Measurements from ENCODE around the gene COL15A1.

Gene COL15A1

DNA sequence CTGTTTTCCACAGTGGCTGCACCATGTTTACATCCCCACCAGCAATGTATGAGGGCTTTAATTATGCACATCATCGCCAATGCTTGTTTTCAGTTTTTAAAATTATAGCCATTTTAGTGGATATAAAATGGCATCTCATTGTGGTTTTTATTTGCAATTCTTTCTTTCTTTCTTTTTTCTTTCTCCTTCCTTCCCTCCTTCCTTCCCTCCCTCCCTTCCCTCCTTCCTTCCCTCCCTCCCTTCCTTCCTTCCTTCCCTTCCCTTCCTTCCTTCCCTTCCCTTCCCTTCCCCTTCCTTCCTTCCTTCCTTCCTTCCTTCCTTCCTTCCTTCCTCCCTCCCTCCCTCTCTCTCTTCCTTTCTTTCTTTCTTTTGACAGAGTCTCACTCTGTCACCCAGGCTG lies 6.6 kb downstream of the COL15A1 start:
- no peak for DNase-seq

DNA sequence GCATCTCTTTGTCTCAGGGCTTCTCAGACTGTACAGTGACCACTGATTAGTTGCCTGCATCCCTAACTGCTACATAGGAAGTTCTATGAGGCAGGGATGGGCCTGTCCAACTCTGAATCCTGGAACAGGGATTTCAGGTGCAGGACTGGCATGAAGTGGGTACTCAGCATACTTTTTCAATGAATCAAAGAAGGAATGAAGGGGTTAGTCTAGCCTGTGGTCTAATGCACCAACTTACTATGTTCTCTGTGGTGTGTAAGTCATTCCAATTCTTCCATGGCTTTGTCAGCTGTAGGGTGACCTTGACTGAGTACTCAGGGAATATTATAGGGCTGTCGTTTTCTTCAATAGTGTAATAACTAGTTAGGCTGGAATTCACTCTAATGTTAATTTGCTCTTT lies 8.3 kb downstream of the COL15A1 start:
- DNase-seq, result no peak

DNA sequence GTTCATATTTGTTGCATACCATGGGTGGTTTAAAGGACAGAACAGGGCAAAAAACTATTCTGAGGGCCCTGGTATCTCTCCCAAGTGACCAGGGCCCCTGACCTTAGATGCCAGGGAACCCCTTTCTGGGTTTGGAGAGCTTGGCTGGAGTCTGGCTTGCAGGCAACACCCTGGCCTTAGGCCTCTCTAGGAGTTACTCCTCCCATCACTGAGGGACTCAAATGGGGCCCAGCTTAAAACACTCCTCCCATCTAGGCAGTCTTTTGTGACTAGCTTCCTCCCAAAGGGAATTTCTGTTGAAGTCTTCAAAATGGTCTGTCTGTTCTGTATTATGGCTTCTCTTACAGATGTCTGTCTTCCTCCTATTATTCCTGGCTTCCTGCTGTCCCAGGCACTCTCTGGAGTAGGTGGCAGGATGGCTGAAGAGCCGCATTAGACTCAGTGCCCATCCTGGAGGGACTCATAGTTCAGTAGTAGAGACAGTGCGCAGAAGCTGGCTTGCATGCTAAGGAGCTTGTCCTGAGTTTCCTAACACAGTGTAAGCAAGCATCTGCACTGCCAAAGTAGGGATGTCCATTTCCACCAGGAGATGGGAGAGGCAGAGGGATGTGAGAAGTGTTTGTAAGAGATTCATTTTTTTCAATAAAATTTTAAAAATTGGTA lies 10.0 kb downstream of the COL15A1 start:
- DNase-seq, result no peak

DNA sequence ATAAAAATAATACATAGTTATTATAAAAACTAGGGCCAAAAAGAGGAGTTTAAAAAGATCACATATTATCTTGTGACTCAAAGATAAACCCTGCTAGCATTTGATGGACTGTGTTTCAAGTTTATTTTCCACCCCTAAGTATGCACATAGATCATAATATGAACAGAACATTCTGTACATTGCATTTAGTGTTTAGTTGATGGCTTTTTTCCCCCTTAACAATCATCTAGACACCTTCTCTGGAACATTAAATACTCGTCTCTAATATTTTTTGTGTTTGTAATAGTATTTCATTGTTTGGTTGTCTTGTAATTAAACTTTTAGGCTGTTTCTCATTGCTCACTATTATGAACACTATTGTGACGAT lies 10.5 kb downstream of the COL15A1 start:
- DNase-seq, result no peak

DNA sequence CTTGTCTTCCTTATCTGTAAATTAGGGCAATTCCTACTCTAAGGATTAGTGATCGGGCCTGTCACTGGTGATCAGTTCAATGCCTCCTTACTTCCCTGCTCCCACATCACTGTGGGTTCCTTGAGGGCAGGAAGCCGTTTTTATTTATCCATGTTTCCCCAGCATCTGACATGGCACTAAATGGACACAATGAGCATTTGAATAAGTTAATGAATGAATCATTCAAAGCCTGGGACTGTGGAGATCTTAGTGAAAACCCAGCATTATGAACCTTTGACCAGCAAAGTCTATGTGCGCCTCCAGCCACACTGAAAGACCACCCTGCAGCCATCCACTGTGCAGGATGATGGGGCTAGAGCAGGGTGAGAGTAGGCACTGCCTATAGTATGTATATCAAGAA lies 11.6 kb downstream of the COL15A1 start:
- DNase-seq, result no peak

DNA sequence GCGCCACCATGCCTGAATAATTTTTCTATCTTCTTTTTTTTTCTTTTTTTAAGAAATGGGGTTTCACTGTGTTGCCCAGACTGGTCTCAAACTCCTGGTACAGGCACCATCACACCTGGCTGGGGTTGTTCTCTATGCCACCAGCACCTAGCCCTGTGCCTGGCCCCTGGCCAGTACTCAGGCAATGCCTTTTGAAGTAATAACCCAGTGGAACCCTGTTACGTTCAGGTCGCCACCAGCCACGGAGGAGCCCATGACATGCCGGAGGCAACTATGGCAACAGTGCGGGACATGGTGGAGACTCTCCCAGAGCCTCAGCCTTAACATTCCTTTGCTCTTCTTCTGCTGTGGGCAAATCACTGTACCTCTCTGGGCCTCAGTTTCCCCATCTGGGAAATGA lies 14.1 kb downstream of the COL15A1 start:
- DNase-seq, result no peak

DNA sequence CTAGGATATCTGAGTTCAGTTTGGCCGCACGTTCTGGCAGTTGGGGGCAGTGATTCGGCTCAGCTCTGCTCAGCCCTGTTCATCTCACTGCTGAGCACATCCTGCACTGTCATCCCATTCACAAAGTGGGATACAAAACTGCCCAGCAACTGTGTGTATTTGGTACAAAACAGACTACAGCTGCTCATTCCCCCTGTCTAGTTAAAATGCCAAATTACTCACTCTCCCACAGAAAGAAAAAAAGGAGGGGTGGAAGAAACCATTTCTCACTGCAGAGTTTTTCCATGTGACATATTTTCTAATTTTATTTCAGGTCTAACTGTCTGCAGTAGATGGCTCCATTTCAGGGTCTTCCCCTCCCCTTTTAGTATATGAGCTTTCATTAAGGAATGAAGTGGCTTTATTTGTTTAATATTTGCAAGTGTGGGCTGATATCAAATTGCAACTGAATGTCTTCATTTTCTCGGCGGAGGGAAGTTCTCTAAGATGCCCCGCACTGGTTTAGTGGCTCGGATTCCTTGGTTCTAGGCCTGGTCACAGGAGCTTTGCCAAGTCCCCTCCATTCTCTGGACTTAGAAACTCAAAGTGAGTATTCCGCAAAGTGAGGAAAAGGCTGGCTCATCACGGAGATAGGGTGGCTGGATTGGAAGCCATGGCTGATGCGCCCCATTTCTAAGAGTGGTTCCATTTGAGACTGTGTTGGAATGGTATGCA lies 14.7 kb downstream of the COL15A1 start:
- DNase-seq, result no peak

DNA sequence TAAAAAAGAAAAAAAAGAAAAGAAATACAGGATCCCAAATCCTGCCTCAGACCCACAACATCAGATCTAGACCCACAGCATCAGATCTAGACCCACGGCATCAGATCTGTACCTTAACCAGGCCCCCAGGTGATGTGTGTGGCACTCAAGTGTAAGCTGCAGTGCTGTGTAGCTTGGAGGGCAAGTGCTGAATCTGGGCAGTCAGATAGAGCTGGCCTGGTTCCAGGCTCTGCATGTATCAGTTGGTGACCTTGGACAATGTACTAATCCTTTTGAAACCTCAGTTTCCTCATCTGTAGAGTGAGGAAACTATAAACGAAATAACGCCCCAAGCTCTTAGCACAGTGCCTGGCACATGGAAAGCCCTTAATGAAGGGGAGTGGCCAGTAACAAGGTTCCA lies 16.7 kb downstream of the COL15A1 start:
- no peak for DNase-seq

DNA sequence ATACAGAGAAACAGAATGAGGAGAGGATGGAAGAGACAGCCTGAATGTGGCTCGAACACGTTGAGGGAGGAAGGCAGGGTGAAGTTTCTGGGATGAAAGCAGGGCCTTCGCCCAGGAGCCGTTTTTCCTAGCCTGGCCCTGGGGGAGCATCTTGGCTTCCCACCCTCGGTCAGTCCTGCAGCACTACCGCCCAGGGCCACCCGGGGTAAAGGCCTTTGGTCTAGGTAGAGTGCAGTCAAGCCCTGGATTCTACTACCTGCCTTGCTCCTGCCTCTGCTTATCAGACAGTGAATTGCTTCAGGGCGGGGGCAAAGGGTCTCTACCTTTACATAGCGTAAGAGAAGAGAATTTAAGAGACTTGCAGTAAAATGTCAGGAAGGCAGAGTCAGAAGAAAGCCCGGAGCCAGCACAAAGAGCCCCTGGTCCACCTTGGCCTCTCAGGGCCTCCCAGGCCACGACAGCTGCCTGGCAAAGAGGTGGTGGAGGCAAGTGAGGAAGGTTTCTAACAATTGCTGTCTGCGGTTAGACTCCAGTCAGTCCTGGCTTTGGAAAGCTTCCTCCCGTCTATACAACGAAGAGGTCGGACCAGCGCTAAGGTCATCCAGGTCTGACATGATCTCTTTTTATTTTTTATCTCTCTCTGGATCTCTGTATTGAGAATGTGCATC lies 17.9 kb downstream of the COL15A1 start:
- no peak for DNase-seq

DNA sequence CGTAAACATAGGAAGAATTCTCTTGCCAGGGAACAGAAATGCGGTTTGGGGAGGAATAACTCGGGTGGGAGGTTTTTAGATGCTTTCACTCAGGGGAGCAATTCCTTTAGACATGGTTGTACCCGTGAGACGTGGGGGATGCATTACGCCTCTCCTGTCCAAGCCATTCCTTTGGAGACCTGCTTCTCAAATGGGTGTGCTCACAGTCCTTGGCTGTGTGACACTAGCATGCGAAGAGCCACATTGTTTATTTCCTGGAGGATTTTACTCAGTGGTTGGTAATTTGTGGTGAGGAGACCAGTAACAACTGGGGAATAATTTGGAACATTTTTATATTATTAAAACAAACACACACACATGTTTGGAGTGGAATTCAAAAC lies 18.5 kb downstream of the COL15A1 start:
- no peak for DNase-seq

DNA sequence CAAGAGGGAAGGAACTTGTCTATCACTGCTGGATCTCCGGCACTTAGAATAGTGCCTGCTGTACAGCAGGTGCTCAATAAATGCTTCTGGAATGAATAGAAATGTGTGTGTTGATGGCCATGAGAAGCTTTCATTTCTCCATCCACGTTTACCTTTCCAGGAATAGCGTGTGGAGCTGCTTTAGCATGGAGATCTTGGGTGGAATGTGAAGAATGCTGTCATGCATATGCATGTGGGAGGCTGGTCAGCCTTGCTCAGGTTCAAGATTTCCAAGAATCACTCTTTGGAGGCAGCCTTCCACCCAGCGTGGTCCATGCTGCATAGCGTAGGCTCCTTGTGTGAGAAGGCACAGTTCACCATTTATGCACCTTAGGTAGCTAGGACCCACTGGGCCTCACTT lies 19.2 kb downstream of the COL15A1 start:
- DNase-seq, result no peak

DNA sequence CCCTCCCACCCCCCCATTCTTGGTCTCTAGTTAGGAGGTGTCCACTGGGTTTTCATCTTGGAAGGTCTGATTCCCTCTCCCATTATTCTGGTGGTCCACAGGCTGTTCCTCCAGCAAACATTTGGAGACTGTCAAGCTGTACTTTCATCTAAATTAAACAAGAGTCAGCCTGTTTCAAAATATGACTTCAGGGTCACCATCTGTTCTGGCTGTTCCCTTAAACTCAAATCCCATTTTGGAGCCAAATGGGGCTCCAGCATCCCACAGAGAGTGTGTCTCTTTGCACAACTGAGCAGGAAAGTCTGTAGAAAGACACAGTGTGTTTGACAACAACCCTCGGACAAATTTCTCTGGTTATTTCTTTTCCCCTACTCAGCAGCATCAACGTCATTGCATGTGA lies 20.5 kb downstream of the COL15A1 start:
- no peak for DNase-seq

DNA sequence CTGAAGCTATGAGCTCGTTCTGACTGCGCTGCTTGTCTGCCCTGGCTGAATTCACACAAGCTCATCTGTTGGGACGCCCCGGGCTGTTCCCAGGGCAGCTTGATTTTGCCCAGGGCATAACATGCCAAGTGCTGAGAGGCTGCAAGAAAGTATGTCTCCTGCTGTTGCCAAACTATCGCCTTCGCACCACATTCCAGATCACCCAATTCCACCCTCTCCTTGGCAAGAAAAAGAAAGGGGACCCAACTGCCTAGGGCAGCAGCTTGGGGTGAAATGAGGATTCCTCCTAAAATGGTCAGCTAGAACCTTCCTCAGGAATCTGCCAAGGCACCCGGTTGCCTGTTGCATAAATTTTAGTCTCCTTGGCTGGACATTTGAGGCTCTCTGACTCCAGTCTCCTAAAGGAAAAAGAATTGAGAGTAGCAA lies 21.2 kb downstream of the COL15A1 start:
- no peak for DNase-seq

DNA sequence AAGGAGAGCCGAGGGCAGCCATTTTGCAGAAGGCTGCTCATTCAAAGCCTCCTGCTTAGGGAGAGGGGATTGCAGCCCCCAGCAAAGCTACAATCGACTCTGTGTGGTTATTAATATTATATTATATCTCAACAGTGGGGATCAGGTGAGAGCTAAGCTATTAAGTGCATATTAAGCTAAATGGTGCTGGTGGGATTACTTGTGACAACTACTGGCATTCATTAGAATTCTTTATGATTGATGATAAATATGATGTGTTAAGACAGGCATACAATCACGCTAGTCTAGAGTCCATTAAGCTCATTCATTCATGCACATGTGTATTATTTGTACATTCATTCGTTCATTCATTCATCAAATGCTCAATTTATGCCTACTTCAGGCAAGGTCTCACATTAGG lies 23.0 kb downstream of the COL15A1 start:
- DNase-seq, result no peak

DNA sequence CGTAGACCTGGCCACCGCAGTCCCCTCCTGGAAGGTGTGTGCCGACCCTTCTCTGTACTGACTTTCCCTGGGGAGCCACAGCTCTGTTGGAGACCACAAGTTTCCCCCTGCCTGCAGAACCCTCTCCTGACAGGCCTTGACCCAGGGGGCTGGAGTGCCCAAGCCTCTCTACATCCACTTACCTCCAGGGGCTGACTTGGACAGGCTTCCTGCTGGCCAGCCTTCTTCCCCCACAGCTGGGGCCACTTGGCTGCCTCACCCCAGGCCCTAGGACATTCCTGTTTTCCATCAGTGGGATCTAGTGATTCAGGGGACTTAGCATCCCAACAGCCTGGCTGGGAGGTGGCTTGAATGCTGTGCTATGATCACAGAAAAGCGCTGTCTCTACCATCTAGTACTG lies 23.6 kb downstream of the COL15A1 start:
- DNase-seq, result no peak

DNA sequence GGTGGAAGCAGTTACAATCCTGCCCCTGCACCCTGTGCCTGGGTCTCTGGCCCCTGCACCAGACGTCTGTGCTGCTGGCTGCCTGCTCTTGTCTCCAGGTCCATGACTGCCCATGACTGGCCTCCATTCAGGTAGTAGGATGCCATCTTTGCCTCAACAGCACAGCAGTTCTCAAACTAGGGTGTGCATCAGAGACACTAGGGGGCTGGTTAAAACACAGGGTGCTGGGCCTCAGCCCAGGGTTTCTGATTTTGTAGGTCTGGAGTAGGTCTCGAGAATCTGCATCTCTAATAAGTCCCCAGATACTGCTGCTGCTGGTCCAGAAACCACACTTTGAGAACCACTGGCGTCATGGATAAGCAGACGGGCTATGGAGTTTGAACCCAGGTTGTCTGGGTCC lies 24.0 kb downstream of the COL15A1 start:
- DNase-seq, result no peak

DNA sequence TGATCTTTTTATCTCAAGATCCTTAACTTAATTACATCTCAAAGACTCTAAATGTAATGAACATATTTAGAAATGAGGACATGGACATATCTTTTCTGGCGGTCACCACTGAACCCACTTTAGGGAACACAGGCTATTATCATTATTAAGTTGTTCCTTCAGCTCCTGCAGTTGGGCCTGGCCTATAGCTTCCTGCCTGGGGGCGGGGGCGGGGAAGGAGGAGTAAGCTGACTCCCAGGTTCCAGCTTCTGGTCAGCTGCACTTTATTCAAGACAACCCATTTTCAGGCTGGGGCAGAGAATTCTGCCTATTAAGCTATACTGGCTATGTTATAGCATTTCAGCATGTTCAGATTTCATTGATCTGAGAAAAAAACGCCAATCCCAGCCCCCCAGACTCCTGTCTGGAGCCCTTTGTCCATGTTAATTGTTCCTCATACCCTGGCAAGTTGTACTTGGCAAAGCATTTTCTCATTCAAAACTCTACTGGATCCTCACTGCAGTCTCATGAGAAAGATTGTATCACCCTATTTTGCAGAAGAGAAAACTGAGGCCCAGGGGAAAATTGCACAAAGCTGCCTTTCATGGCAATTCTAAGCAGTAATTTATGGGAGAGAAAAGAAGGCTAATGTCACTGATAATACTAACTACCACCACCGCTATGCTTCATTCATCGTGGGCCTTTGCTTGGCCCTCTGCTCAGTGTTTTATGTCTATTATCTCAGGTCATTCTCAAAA lies 25.1 kb downstream of the COL15A1 start:
- DNase-seq, result no peak

DNA sequence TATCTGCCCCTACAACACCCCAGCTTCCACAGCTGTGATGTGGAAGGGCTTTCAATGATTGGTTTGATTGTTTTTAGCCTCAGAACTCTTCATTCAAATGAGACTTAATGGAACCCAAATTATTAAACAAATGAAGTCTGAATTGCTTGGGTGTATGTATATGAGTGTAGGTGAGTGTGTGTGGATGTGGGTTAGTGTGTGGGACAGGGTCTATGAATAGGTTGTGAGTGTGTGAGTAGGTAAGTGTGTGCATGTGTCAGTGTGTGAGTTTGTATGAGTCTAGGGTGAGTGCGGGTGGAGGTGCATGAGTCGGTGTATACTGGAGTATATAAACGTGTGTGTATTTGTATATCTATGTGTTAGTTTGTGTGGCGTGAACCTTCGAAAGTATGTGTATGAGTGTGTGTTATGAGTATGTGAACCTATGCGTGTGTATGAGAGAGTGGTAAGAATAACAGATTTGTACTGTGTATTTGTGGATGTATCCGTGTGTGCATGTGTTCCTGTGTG lies 26.9 kb downstream of the COL15A1 start:
- DNase-seq, result no peak

DNA sequence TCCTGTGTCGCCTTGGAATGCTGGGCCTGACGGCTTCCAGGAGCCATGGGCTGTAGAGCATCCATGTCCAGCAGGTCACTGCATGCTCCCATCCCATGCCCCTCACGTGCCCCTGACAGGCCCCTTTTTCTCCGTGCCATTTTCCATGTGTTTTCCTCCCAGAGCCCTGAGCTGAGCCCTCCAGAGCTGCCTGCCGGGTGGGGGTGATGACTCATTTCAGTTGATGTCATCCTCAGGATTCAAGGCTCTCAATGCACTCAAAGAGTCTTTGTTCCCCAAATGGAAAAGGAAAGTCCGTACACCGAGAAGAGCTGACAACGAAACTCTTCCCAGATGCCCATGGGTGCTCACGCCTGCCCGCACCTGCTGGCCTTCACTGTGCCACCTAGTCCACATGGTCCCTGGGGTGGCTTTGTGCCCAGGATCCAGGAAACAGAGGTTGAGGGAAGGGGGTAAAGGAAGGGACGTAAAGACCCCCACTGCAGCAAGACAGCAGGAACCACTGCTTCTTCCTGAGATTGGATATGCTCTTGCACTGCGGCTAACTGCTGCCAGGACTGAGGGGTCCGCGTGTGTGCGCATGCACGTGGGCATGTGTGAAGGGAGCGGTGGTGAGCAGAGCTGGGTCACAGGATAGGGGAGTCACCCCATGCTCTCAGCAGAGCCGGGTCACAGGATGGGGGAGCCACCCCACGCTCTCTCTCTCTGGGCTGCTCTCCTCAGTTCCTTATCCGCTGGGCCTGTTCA lies 27.6 kb downstream of the COL15A1 start:
- DNase-seq, result no peak

DNA sequence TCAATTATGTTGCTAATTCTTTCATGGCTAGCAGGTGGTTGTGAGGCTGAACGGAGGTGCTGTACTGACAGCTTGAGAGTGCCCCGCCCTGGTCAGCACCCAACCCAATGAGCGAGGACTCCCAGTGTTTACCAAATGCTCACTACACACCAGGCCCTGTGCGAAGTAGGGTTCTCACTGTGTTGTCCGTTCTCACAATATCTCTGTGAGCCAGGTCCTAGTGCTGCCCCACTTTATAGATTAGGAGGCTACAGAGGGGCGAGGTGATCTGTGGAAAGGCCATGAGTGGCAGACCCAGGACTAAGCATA lies 28.2 kb downstream of the COL15A1 start:
- no peak for DNase-seq

DNA sequence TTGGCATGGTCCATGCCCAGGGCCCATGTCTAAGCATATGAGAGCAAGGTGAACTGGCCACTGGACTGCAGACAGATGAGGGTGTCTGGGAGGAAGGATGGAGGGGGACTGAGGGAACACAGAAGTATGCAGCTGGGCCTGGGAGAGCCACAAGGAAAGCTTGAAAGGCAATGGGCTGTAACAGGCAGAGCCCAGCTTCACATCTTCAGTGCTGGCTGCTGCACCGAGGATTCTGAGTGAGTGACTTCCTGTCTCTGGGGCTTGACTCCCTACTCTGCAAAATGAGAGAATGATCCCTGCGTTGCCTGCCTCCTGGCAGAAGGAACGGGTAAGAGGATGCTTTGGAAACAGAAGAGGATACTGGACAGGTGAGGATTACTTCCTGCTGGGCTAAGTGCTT lies 29.0 kb downstream of the COL15A1 start:
- no peak for DNase-seq

DNA sequence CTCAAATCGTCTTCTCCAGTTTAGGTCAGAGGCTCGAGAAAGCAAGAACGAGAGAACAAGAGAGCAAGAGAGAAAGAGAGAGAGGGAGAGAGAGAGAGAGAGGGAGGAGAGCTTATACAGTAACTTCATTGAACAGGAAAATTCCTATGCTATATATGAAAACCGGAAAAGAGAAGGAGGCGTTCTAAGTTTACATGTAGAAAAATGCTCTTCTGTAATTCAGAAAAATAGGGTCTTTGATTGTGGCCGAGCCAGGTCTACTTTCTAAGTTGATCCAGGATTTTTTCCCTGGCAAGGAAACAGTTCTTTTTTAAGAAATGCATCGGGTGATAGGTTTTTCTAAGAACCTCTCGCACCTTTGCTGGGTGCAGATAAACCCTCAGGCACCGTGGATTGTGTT lies 29.5 kb downstream of the COL15A1 start:
- DNase-seq, result no peak

DNA sequence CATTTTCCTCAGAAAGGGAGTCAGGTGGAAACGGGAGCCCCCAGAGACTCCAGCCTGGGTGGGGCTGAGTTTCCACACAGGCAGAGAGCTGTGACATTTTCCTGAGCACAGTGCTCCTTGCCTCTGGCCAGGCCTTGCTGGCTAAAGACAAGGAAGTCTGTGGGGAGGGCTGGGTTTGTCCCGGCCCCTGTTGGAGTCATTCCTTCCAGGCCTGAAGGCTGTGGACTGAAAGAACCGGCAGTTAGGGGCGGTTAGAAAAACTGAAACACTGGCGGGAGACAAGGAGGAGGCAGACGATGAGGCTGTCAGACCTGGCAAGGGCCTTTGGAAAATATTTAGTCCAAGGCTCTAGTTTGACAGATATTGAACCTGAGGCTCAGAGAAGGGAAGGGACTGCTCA lies 29.9 kb downstream of the COL15A1 start:
- DNase-seq, result no peak

Measured in GDM1 (cell line).